Diencephalon (tissue), 1 donor: ENCODE data around the gene TTLL3. TPM values are rescaled to one million over a fixed set of nuclear protein-coding genes. Genes with fewer than 3 reads are reported as not detected.

Source experiments
- total RNA-seq: library from RNA; depleted of rRNA; stranded (reverse); fragments of >200 nt; gene quantifications from one replicate; pipeline ENCODE4 v1.2.3, GENCODE V29; 2014

The TTLL3 gene, protein sequence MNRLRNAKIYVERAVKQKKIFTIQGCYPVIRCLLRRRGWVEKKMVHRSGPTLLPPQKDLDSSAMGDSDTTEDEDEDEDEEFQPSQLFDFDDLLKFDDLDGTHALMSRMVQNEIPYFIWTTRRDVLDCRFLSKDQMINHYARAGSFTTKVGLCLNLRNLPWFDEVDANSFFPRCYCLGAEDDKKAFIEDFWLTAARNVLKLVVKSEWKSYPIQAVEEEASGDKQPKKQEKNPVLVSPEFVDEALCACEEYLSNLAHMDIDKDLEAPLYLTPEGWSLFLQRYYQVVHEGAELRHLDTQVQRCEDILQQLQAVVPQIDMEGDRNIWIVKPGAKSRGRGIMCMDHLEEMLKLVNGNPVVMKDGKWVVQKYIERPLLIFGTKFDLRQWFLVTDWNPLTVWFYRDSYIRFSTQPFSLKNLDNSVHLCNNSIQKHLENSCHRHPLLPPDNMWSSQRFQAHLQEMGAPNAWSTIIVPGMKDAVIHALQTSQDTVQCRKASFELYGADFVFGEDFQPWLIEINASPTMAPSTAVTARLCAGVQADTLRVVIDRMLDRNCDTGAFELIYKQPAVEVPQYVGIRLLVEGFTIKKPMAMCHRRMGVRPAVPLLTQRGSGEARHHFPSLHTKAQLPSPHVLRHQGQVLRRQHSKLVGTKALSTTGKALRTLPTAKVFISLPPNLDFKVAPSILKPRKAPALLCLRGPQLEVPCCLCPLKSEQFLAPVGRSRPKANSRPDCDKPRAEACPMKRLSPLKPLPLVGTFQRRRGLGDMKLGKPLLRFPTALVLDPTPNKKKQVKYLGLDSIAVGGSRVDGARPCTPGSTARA
- 18.7 TPM for total RNA-seq

DNA sequence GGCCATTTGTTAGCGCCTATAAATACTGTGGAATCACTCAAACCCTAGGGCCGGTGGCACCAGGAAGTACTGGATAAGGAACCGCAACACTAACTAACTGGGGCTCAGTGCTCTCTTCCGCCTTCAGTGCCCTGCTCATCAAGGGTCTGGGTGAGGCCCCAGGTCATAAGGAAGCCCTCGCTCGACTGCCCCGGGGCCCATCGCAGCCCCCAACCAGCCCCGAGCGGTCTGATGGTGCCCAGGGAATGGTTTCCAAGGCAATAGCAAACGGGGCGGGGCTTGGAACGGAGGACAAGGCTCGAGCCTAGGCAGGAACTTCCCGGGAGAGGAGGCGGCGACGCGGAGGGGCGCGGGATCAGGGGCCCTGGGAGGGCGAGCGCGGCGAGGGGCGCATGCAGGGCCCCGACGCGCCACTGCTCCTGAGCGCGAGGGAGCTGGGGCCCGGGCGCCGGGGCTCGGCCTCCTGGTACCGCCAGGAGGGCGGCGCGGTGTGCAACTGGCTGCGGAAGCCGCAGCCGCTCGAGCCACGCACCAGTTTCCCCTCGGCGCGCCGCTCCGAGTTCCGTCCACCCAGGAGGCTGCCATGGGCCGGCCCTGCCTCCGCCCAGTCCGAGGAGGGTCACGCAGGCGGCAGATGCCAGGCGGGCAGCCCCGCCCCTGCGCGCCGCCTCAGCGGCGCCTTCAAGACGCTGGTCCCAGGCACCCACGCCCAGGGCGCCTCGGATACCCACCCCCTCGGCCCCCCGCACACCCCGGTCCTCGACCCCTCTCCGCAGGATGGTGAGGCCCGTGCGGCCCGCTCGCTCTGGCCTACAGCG lies at the start of gene TTLL3:
Gene TTLL3, plus strand, starts transcription at position 648 of the 818 bp plus-strand sequence. CDS start 400 bp downstream, outside the sequence.

DNA sequence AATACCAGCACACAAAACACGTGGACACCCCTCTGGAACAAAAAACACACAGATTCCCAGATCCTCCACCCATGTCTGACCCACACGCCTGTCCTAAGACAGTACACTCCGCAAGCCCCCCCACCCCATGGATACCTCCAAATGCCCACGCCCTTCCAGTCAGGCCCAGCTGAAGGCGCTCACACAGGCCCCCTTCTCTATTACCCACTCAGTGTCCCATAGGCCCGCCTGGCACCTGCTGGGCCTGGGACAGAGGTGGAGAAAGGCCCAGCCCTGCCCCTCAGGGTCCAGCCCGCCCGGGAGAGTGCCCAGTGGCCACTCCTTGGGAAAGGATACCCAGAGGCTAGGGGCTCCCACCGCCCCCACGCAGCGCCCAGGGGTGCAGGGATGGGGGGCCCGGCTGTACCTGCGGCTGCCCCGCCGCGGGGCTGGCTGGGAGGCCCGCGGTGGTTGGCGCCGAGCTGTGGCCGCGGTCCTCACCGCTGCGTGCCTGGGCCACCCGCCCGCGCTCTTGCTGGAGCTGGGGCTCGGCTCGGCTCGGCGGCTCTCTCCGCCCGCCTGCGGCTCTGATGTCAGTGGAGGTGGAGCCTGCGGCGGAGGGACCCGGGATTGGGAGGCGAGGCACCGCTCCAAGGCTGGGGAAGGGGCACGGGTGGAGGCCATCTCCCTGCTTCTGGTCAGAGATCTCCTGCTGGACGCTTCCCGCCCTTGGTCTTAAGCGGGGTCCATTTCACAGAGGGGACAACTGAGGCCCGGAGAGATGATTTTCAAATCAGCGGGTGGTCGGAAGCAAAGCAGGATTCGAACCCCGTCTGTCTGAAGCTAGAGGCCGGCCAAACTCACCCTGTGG lies 40.4 kb upstream of the TTLL3 start, which contains the start of gene CAMK1:
Gene CAMK1, minus strand, starts transcription at position 522 of the 850 bp plus-strand sequence. CDS start 2,198 bp downstream, outside the sequence.

DNA sequence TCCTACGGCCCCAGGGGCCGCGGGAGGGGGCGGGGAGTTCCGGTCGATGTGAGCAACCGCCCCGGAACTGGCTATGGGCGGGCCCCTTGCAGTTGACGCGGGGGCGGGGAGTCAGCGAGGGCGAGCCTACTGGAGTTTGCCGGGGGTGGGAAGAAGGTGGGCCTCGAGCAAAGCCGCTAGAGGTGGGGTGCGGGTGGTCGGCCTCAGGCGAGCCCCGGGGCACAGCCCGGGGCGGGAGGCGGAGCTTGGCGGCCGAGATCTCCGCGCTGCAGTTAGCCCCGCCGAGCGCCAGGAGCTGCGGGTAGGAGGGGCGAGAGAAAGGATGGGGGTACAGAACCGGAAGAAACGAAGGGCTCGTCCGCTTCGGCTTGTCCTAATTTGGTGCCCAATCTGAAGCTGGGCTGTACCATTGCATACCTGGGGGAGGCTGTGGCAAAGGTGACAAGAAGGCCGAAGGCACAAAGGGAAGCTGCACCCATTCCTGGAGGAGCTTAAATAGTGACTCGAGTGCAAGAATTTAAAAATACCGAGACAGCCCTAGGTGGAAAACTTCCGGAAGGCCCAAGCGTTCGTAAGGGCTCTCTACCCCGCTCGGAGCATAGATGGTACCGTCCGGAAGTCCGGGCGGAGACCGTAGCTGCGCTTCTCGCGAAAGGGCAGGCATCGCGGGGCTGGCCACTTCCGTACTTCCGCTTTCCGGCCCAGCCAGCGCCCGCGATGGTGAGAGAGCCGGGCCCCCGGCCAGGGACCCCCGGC lies 17.5 kb upstream of the TTLL3 start, which contains the start of the genes ARPC4 and TADA3:
Gene ARPC4, plus strand, starts transcription at position 678 of the 756 bp plus-strand sequence. Its CDS starts 40 bp downstream, at position 718.
Gene TADA3, minus strand, starts transcription at position 69 of the 756 bp plus-strand sequence. CDS start 1,007 bp downstream, outside the sequence.

DNA sequence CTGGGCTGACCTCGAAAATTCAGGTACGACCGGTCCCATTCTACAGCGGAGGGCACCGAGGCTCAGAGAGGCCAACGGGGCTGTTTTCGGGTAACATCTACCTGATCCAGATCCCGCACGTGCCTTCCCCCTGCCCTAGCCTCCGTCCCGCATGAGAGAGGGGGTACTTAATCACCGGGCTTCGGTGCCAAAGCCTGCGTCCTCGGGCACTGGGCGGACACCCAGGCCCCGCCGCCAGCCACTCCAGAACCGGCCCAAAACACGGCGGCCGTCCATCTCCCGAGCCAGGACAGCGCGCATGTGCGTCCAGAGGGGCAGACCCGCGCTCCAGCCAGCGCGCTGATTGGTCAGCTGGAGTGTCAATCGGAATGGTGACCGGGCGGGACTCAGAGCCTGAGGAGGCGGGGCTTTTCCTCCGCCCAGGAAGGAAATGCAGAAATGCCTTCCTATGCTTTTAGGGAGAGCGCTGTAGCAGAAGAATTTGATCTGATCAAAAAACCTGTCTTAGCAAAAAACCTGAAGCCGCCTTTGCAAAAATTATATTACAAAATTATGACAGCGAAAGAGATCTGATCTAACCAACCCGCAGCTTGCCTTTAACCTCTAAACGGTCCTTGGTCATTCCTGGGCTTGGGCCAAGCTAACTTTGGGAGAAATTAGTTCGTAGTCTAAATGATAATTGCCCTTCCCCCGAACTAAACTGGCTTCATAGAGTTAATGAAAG lies 33.8 kb downstream of the TTLL3 start, which contains the start of gene RPUSD3:
Gene RPUSD3, minus strand, starts transcription at position 294 of the 724 bp plus-strand sequence. Its CDS starts 18 bp downstream, at position 276.

DNA sequence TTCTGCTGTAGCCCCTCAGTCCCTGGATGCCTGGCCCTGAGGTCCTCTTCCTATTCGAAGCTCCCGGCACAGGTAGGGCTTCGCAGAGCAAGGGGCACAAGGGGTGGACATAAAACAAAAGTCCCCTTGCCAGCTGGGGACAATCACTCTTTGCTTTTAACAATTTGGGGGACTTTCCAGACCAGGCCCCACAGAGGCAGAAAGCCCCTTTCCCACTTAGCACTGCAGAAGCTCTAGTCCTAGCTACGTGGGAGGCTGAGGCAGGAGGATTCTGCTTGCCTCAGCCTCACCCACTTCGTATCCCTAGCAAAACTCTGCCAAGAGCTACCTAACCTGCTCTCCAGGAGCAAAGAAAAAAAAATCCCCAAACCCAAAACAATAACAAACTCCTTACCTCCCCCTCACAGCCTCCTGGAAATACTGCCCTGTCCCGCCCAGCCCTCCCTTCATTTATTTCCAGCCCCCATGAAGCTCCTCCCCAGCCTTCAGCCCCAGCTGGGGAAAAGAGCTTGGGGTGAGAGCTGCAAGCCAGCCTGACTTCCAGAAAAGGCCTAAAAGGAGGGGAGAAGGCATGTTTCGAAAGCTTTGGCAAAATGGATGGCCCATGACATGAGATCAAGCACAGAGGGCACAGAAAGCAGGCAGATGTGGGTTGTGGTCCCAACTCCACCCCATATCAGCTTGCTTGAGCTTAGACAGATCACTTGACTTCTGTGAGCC lies 69.9 kb downstream of the TTLL3 start, which contains the start of gene CIDEC:
Gene CIDEC, minus strand, starts transcription at position 424 of the 720 bp plus-strand sequence. CDS start 1,767 bp downstream, outside the sequence.

Other genes starting within 250 kb of the TTLL3 start
- 18.9 TPM for gene MTMR14, start 160.8 kb upstream of the TTLL3 start, total RNA-seq
- gene CPNE9, start 106.4 kb upstream of the TTLL3 start, total RNA-seq = 12.7 TPM
- gene BRPF1, start 78.5 kb upstream of the TTLL3 start, total RNA-seq = 12.9 TPM
- gene OGG1, start 60.3 kb upstream of the TTLL3 start, total RNA-seq = 69.9 TPM
- 53.5 TPM for gene CAMK1, start 40.3 kb upstream of the TTLL3 start, total RNA-seq
- 39.2 TPM for gene TADA3, start 17.8 kb upstream of the TTLL3 start, total RNA-seq
- gene ARPC4, start 17.2 kb upstream of the TTLL3 start, total RNA-seq = 131 TPM
- gene RPUSD3, start 33.7 kb downstream of the TTLL3 start, total RNA-seq = 21.0 TPM
- not detected for gene CIDEC, start 70.0 kb downstream of the TTLL3 start, total RNA-seq
- 20.1 TPM for gene JAGN1, start 80.3 kb downstream of the TTLL3 start, total RNA-seq
- 1.4 TPM for gene IL17RE, start 92.6 kb downstream of the TTLL3 start, total RNA-seq
- gene IL17RC, start 106.8 kb downstream of the TTLL3 start, total RNA-seq = 4.8 TPM
- gene CRELD1, start 123.6 kb downstream of the TTLL3 start, total RNA-seq = 27.2 TPM
- 9.9 TPM for gene PRRT3, start 142.1 kb downstream of the TTLL3 start, total RNA-seq
- gene EMC3, start 176.6 kb downstream of the TTLL3 start, total RNA-seq = 51.2 TPM
- gene FANCD2, start 216.2 kb downstream of the TTLL3 start, total RNA-seq = 7.2 TPM